RPMI7951 (cell line): ENCODE data around the gene GALNT18. TPM values are rescaled to one million over a fixed set of nuclear protein-coding genes. Genes with fewer than 3 reads are reported as not detected.
A peak's percentile ranks its signal among the peaks of the same experiment; 100 is the strongest.

Source experiments
- DNase-seq: peaks from one replicate; pipeline ENCODE4 v3.0.0-alpha.2; 2012; ENCODE audit warnings: low read depth
- total RNA-seq: library from RNA; depleted of rRNA; stranded (reverse); fragments of >200 nt; shearing (Covaris generic); gene quantifications from 2 replicates; pipeline ENCODE4 v1.2.3, GENCODE V29; 2014

GALNT18 gene
- total RNA-seq, 1 experiment from 2014 or later, result 12.3 TPM

- no peak for DNase-seq
Observed at GRCh38 chr11:11272254-11272653, 349.6 kb downstream of the GALNT18 start.

DNA sequence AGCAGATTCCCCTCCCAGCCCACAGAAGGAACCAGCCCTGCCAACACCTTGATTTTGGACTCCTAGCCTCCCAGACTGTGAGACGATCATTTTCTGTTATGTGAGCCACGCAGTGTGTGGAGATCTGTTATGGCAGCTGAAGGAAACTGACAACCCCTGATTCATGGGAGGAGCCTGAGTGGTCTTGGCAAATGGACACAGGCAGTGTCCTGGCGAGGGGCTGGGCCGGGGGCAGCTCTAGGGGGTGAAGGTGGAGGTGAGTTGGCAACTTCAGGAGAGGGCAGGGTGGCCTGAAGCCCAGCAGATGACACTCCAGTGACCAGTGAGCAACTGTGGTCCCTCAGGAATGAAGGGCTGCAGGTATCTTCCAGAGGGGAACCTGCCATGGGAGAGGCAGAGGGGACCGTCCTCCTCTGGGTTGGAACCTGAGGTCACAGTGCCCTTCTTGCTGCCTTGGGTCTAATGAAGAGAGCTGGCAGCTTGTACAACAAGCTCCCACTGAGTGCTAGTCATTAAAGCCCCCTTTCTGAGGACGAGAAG, 351.5 kb downstream of the GALNT18 start:
- DNase-seq, result no peak

DNA sequence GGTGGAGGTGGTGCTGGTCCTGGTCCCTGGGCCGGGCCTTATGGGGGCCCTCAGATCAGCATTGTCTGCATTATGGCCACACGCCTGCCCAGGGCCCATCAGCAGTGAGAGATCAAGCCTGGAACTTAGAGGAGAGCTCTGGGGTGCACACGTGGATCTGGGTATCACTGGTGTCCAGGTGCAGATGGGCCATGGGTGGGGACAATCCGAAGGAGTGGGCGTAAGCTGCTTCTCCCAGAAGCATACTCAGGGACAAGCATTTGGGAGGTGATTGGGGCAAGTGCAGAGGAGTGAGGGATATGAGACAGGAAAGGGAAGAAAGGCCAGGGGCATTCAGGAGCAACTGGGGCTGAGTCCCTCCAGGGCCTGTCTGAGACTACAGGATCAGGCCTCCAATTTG, 353.1 kb downstream of the GALNT18 start:
- DNase-seq, result no peak

- DNase-seq, result no peak
Observed at GRCh38 chr11:11268119-11268518, 353.7 kb downstream of the GALNT18 start.

DNA sequence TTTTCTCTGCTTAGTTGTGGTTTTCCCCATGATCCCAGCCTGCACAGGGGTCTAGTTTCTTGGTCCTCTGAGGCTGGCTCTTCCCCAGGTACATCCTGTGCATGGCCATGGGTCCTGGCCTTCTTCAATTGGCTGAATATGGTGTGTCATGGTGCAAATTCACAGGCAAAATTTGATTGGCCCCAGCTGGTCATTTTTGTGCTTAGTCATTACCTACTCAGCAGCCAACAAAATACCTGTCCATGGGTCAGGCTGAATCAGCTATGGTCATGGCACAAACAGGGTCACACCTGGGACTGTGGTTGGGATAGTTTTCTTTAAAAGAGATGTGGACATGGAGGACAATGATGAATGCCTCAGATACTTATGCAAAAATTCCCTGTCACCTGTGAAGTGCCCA, 354.5 kb downstream of the GALNT18 start:
- no peak for DNase-seq

GRCh38 chr11:11265994-11266606, 355.7 kb downstream of the GALNT18 start:
- DNase-seq, result no peak

- peak; percentile 41 for DNase-seq
Observed at GRCh38 chr11:11265320-11265719, 356.5 kb downstream of the GALNT18 start.

DNA sequence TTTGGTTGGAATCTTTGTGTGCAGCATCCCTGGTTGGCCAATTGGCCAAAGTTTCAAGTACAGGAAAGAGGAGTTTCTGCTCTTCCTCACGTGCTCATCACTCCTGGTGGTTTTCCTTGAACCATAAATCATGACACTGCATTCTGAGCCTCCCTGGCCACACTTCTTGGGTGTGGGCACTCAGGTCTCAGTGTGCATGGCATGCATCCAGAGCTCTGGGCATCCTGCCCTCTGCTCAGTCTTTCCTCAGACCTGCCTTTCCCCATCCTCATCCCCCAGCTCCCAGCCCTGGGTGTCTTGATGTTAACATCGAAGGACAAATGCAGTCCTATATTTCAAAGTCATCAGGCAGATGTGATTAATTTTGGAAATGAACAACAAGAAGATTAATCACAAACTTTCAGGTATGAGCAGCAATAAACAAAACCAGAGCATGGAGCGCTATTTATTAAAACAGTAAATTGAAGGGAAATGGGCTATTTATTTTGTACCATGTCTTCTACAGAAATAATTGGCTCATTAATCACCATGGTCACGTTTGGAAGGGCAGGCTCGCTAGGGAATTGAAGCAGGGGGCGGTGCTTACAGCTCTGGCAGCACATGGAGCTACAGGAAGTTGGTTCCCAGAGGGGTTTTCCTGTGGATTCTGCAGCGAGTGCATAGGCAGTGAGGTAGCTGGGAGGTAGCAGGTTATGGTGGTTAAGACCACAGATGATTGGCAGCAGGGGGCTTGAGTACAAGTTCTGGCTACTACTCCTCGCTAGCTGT, 358.4 kb downstream of the GALNT18 start:
- peak; percentile 17 for DNase-seq

DNA sequence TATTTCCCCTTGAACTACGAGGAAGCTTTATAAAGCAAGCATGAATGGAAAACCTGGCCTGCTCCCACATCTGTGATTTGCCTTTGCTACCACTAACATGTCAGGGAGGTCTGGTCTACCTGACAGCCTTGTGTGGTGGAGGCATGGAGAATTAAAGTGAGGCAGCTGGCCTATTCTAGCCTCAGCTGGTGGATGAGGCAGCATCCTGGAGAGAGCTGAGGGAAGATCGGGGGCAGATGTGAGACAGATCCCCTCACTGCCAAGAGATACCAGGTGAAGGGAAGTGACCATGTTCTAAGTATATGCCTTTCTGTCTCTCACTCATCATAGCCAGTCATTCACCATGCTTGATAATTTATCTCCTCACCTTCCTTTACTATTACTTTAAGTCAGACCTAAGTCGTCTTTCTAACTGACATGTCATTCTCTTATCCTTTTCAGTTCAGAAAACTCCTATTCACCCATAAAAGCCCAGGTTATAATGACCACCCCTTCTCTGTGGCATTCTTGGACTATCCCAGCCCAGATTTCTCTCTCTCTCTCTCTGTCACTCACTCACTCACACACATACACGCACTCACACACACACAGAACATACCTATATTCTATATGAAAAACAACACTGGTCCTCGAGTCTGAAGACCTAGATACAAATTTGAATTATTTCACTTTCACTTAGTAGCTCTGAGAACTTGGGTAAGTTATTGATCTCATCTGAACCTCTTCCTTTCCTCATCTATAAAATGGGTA, 359.5 kb downstream of the GALNT18 start:
- DNase-seq, result no peak

- no peak for DNase-seq
Observed at GRCh38 chr11:11261629-11262028, 360.2 kb downstream of the GALNT18 start.

- no peak for DNase-seq
Observed at GRCh38 chr11:11260903-11261302, 360.9 kb downstream of the GALNT18 start.

GRCh38 chr11:11253995-11254394, 367.8 kb downstream of the GALNT18 start:
- no peak for DNase-seq

DNA sequence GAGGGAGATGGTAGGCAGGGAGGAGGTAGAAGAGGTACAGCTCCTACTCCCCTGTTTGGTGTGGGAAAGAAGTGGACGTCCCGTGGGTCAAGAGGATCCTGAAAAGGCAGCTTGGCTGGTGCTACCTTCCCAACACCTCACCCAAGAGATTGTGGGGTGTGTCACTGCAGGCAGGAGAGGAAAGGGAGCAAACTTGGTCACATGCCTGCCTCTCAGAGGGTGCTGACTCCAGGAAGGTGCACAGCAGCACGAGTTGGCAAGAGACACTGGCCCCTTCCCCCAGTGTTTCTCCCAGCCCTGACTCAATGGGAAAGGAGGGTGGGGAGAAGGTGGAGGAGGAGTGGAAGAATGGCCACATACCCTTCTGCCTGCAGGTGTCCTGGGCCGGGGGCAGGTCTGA, 368.3 kb downstream of the GALNT18 start:
- DNase-seq, result no peak

DNA sequence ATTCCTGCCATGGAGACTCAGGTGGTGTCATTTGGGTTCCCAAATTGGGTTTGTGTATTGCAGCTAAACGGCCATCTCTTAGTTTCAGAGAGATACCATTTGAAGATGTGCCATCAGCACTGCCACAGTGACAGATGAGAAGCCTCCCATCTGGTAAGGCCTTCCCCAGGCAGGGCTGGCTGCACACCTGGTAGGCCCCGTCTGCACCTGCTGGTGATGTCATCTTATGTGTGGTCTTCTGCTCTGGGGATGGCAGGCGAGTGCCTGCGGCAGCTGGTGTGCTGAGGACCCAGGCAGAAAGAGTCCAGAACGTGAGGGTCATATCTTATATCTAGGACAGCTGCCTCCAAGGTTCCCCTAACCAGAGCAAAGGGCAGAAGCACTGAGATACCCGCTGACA, 369.4 kb downstream of the GALNT18 start:
- no peak for DNase-seq

DNA sequence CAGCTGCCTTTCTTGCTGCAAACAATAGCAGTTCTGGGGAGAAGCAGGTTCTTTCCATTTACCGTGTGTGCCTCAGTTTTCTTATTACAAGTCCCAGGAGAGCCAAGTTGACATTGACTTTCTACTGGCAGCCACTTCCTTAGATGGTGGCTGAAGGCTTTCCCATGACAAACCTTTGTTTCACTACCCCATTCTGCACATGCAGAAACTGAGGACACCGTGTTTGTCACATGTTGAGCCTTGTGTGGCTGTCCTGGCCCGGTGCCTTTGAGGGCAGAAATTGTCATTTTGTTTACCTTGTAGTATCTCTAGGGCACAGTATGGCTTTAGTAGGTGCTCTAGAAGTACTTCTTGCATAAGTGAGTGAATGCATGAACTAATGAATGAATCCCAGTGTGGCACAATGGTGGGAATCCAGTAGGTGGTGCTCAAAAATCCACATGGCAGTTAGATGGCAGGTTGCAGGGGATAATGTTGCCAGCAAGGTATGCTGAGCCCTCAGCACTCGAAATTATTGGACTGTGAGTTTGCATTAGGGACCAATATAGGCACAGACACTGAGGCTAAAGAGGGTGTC, 370.3 kb downstream of the GALNT18 start:
- no peak for DNase-seq

- no peak for DNase-seq
Observed at GRCh38 chr11:11250470-11250869, 371.3 kb downstream of the GALNT18 start.

DNA sequence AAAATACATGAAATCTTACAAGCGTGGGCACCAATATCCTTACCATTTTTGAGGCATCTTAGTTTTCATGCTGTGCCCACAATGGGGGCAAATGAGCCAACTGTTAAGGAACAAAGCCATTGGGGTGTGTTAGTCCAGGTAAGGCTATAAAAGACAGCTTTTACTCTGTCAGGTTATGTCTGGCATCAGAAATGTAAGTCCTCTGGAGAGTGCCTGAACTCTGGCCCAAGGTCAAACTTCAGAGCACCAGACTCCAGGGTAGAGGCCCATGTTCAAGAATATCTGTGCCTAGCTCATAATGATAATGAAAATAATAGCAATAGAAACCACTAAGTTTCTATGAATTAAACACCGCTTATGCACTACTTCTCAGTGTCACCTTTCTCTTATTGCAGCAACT, 374.2 kb downstream of the GALNT18 start:
- DNase-seq, result no peak

DNA sequence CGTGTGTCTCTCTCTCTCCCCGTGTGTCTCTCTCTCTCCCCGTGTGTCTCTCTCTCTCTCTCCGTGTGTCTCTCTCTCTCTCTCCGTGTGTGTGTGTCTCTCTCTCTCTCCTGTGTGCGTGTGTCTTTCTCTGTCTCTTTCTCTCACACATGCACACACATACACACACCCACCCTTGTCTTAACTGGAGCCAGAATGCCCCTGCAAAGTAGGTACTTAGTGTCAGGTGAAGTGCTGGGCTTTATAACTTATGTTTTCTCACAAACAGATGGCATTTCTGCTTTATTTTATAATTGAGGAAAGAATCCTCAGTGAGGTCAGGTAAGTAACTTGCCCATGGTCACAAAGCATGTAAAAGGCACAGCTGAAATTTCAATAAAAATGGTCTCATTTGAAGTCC, 374.7 kb downstream of the GALNT18 start:
- DNase-seq, result no peak

DNA sequence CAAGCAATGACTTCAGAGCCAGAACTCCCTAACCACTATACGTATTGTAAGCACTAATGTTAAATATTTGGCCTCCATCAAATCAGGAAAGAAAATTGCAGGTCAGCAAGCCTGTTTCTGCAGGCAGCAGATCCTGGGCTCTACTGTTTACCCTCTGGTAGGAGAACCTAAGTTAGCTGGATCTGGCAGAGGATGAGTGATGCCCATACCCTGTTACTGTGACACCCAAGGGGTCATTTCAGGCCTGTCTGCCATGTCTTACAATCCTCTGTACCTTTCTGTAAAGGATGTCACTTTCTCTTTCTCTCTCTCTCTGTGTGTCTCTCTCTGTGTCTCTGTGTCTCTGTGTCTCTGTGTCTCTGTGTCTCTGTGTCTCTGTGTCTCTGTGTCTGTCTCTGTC, 375.6 kb downstream of the GALNT18 start:
- DNase-seq, result no peak

GRCh38 chr11:11245453-11245852, 376.4 kb downstream of the GALNT18 start:
- DNase-seq, result no peak

GRCh38 chr11:11244470-11245080, 377.2 kb downstream of the GALNT18 start:
- DNase-seq, result no peak
